GM12878 (cell line): Measurements from ENCODE around the gene KIF26A. TPM values are rescaled to one million over a fixed set of nuclear protein-coding genes. Genes with fewer than 3 reads are reported as not detected.

ENCODE experiments used
- ATAC-seq: fragments of 200-7000 bp; cut with Tn5 transposase; 3 replicates; pipeline ENCODE4 v1.9.1; 2020; ENCODE audit warnings: mild to moderate bottlenecking, moderate library complexity
- BruUV-seq: library from RNA; stranded (reverse); fragments of 400-500 nt; replicated peaks from 2 replicates; lab custom pipeline; 2021; lab: Mats Ljungman, UMichigan
- CTCF ChIA-PET: fragments of 300-600 bp; sonication (Branson Sonifier 250); formaldehyde crosslinking; extraction: SDS; loops from one replicate; lab custom pipeline; 2021; ENCODE audit warnings: inconsistent platforms; lab: Yijun Ruan, JAX
- POLR2A ChIA-PET: fragments of 350-600 bp; formaldehyde crosslinking; extraction: SDS; loops from one replicate; lab custom pipeline; 2021; ENCODE audit warnings: inconsistent platforms; lab: Charles Lee
- RAD21 ChIA-PET: fragments of 300-600 bp; sonication (Branson Sonifier 250); formaldehyde crosslinking; loops from one replicate; lab custom pipeline; 2023; ENCODE audit warnings: antibody characterized with exemption; ENCODE audit not compliant: unreplicated experiment; lab: Charles Lee
- SMC1A ChIA-PET: fragments of 300-600 bp; sonication (Branson Sonifier 250); formaldehyde crosslinking; loops from one replicate; lab custom pipeline; 2023; ENCODE audit not compliant: unreplicated experiment, uncharacterized antibody; lab: Charles Lee
- DNase-seq: peaks from one replicate; pipeline ENCODE4 v3.0.0-alpha.2; 2011; ENCODE audit warnings: low read depth, low spot score
- FAIRE-seq: peaks from 3 replicates; lab custom pipeline; 2011; peaks lifted over from hg19 to GRCh38; lab: Jason Lieb, UNC
- H2AFZ ChIP-seq: 2 replicates; pipeline ENCODE4 v1.6.0; 2011; ENCODE audit warnings: low read depth, low read length, control low read depth; ENCODE audit not compliant: control insufficient read depth
- H3K27ac ChIP-seq: 2 replicates; pipeline ENCODE4 v1.5.1; 2011; ENCODE audit warnings: control low read depth; ENCODE audit not compliant: control insufficient read depth, insufficient read depth
- H3K27me3 ChIP-seq, 2 experiments: replicated peaks in 1 of 2; 2 replicates each; pipeline versions ENCODE4 v1.6.0 to v1.6.1; 2011; ENCODE audit warnings: low read length in 1 of 2; ENCODE audit not compliant: control insufficient read depth in 2 of 2, insufficient read depth in 2 of 2
- H3K36me3 ChIP-seq, 2 experiments: 2 replicates each; pipeline ENCODE4 v1.5.1; 2011; ENCODE audit warnings: low read length in 1 of 2; ENCODE audit not compliant: control insufficient read depth in 2 of 2, insufficient read depth in 2 of 2
- H3K4me1 ChIP-seq: 2 replicates; pipeline ENCODE4 v1.6.1; 2011; ENCODE audit warnings: mild to moderate bottlenecking, low read length, moderate library complexity, mixed read lengths; ENCODE audit not compliant: control insufficient read depth, insufficient read depth
- H3K4me2 ChIP-seq: 2 replicates; pipeline ENCODE4 v1.6.0; 2011; ENCODE audit warnings: control low read depth; ENCODE audit not compliant: control insufficient read depth, insufficient read depth
- H3K4me3 ChIP-seq: fragments of 200-600 bp; sonication (generic); 2 replicates; pipeline ENCODE4 v1.5.1; 2016
- H3K79me2 ChIP-seq: 2 replicates; pipeline ENCODE4 v1.6.0; 2011; ENCODE audit warnings: low read length; ENCODE audit not compliant: control insufficient read depth, insufficient read depth
- H3K9ac ChIP-seq: 2 replicates; pipeline ENCODE4 v1.8.0; 2011; ENCODE audit warnings: low read length, control low read depth, mixed read lengths; ENCODE audit not compliant: control insufficient read depth, insufficient read depth
- H3K9me3 ChIP-seq: replicated peaks from 3 replicates; pipeline ENCODE4 v1.5.1; 2011; ENCODE audit warnings: mild to moderate bottlenecking, low read length; ENCODE audit not compliant: control insufficient read depth, insufficient read depth
- H4K20me1 ChIP-seq: 2 replicates; pipeline ENCODE4 v1.6.0; 2011; ENCODE audit not compliant: control insufficient read depth, insufficient read depth
- ETV6 ChIP-seq, 2 experiments: fragments of 450-650 bp in 1 of 2; IDR thresholded peaks in 1 of 2; conservative IDR thresholded peaks in 1 of 2; 2 replicates each; pipeline ENCODE4 v1.6.1; 2014; ENCODE audit warnings: antibody characterized with exemption in 1 of 2, borderline replicate concordance in 1 of 2, low read depth in 1 of 2, mild to moderate bottlenecking in 1 of 2, moderate library complexity in 1 of 2
- EZH2 ChIP-seq: IDR thresholded peaks from 2 replicates; pipeline ENCODE4 v1.6.1; 2012; ENCODE audit warnings: low read depth, mild to moderate bottlenecking, control low read depth, inconsistent platforms, low read length, borderline replicate concordance; ENCODE audit not compliant: control insufficient read depth
- MYB ChIP-seq: fragments of 150-350 bp; IDR thresholded peaks from 2 replicates; pipeline ENCODE4 v1.6.1; 2014; ENCODE audit warnings: mild to moderate bottlenecking, low read depth, low read length, borderline replicate concordance
- NFYA ChIP-seq: IDR thresholded peaks from 2 replicates; pipeline ENCODE4 v1.6.1; 2011; ENCODE audit warnings: low read depth, mild to moderate bottlenecking, low read length, improper control_type of control experiment, borderline replicate concordance
- NR2C2 ChIP-seq: IDR thresholded peaks from 2 replicates; pipeline ENCODE4 v1.6.1; 2011; ENCODE audit warnings: borderline replicate concordance, low read depth; ENCODE audit not compliant: control insufficient read depth, insufficient read length
- POLR2A ChIP-seq: IDR thresholded peaks from 2 replicates; pipeline ENCODE4 v1.6.1; 2011; ENCODE audit warnings: low read depth, mild to moderate bottlenecking, low read length
- POLR2AphosphoS2 ChIP-seq: IDR thresholded peaks from 2 replicates; pipeline ENCODE4 v1.6.1; 2011; ENCODE audit warnings: low read depth, mild to moderate bottlenecking, low read length, improper control_type of control experiment, moderate library complexity
- RAD21 ChIP-seq: IDR thresholded peaks from 2 replicates; pipeline ENCODE4 v1.6.1; 2011; ENCODE audit warnings: mild to moderate bottlenecking, low read depth, low read length, moderate library complexity; ENCODE audit not compliant: insufficient read depth
- RBBP5 ChIP-seq: fragments of 200-600 bp; sonication (generic); conservative IDR thresholded peaks from 2 replicates; pipeline ENCODE4 v1.6.1; 2016
- SMAD5 ChIP-seq: IDR thresholded peaks from 2 replicates; pipeline ENCODE4 v1.6.1; 2016; ENCODE audit warnings: antibody characterized with exemption, low read depth
- SMARCA5 ChIP-seq: fragments of 450-650 bp; IDR thresholded peaks from 2 replicates; pipeline ENCODE4 v1.6.1; 2017; ENCODE audit warnings: mild to moderate bottlenecking
- SP1 ChIP-seq: IDR thresholded peaks from one replicate; pipeline ENCODE4 v1.6.1; 2011; ENCODE audit warnings: low read depth, low read length
- SREBF2 ChIP-seq: IDR thresholded peaks from 2 replicates; pipeline ENCODE4 v1.6.1; 2012; ENCODE audit warnings: mild to moderate bottlenecking, low read length
- STAT1 ChIP-seq: fragments of 450-650 bp; conservative IDR thresholded peaks from 2 replicates; pipeline ENCODE4 v1.6.1; 2014; ENCODE audit warnings: antibody characterized with exemption, mild to moderate bottlenecking
- STAT3 ChIP-seq: IDR thresholded peaks from 2 replicates; pipeline ENCODE4 v1.6.1; 2011; ENCODE audit warnings: low read depth, low read length, improper control_type of control experiment
- TARDBP ChIP-seq: IDR thresholded peaks from 2 replicates; pipeline ENCODE4 v1.6.1; 2016; ENCODE audit warnings: borderline replicate concordance
- YBX1 ChIP-seq: fragments of 450-650 bp; IDR thresholded peaks from 2 replicates; pipeline ENCODE4 v1.6.1; 2016; ENCODE audit warnings: antibody characterized with exemption
- ZNF384 ChIP-seq: IDR thresholded peaks from 2 replicates; pipeline ENCODE4 v1.6.1; 2012; ENCODE audit warnings: low read depth, mild to moderate bottlenecking, low read length, improper control_type of control experiment, borderline replicate concordance
- WGBS: methylation state at CpG from one replicate; pipeline ENCODE4 v1.1.6; 2016; ENCODE audit warnings: low lambda C conversion rate; ENCODE audit not compliant: insufficient replicate concordance, insufficient coverage; ENCODE audit errors: missing lambda C conversion rate; 5-methylcytosine and 5-hydroxymethylcytosine counted together
- in situ Hi-C: fragments of 300-500 bp; cut with MboI; formaldehyde crosslinking; loops from 9 replicates; pipeline ENCODE4 v1.14.3; 2018; ENCODE audit warnings: mixed read lengths
- intact Hi-C: fragments of 100-400 bp; cut with micrococcal nuclease; formaldehyde crosslinking; loops from one replicate; pipeline ENCODE4 v1.14.2; 2022; ENCODE audit not compliant: unreplicated experiment
- polyA plus RNA-seq, 11 experiments: library from polyadenylated mRNA; depleted of rRNA in 4 of 11; unstranded in 6 of 11; stranded (reverse) in 5 of 11; fragments of >200 nt; fragmentation: Nextera tagmentation in 4 of 11; fragmentation: Illumina TruSeq in 1 of 11; extraction: Ambion mirVana in 4 of 11; extraction: Trizol in 1 of 11; gene quantifications; 1 replicate in 1 of 11; 2 replicates in 10 of 11; pipeline versions ENCODE4 v1.2.1 to v1.2.3, GENCODE V29; 2011 to 2016; ENCODE audit warnings: inconsistent platforms in 2 of 11, missing spikeins in 2 of 11, low read depth in 1 of 11
- total RNA-seq, 4 experiments: library from RNA; depleted of rRNA in 3 of 4; stranded (reverse); fragments of >200 nt in 3 of 4; fragmentation: Illumina TruSeq in 1 of 4; extraction: Trizol in 1 of 4; gene quantifications; 2 replicates each; pipeline versions ENCODE4 v1.2.1 to v1.2.3, GENCODE V29; 2013 to 2021
- TF ChIP-seq, protein P1 (sequence below): fragments of 450-650 bp; IDR thresholded peaks from 2 replicates; pipeline ENCODE4 v1.6.1; 2014; ENCODE audit warnings: mild to moderate bottlenecking

Gene KIF26A
- total and polyA plus RNA-seq, 10 of the 15 experiments (the other 5 are each of a cell fraction or from before 2014, with no cell fraction given) = 0.05 TPM; not detected in 9

DNA sequence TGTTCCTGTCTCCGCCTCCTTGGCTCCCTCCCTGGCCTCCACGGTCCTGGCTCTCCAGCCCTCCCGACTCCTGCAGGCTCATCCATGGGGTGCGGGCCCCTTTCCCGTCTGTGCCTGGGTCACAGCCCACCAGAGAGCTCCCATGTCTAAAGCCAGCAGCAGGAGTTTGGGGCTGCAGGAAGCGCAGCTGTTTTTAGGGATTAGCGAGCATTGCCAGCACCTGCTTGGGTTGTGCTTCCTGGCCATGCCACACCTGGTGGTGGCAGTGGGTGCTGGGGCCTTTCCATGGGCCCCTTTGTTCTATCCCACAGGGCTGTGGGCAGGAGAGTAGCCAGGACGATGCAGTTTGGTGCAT lies 64.7 kb downstream of the KIF26A start:
- ATAC-seq (no peak), DNase-seq (no peak), FAIRE-seq (no peak)
- Histone ChIP-seq H2AFZ (no peak overlapping the region), H3K4me2 (no peak overlapping the region), H3K9ac (no peak overlapping the region), H3K36me3 (no peaks in the 10 kb centered on the region), H4K20me1 (no peaks in the 10 kb centered on the region), H3K27ac (no peak overlapping the region), H3K79me2 (no peaks in the 10 kb centered on the region), H3K9me3 (no peaks in the 10 kb centered on the region), H3K4me1 (no peaks in the 10 kb centered on the region), H3K4me3 (no peak overlapping the region), H3K27me3 (no peaks in the 10 kb centered on the region)
- ChIA-PET SMC1A (no interaction called here), RAD21 (no interaction called here), POLR2A (no interaction called here), CTCF (no interaction called here)
- in situ Hi-C loops (no loop called here), intact Hi-C loops (no loop called here)
- TF ChIP-seq, protein P1, sequence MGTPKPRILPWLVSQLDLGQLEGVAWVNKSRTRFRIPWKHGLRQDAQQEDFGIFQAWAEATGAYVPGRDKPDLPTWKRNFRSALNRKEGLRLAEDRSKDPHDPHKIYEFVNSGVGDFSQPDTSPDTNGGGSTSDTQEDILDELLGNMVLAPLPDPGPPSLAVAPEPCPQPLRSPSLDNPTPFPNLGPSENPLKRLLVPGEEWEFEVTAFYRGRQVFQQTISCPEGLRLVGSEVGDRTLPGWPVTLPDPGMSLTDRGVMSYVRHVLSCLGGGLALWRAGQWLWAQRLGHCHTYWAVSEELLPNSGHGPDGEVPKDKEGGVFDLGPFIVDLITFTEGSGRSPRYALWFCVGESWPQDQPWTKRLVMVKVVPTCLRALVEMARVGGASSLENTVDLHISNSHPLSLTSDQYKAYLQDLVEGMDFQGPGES = no peak
- TF ChIP-seq STAT1 = no peak
- no peak for TF ChIP-seq SREBF2
- TF ChIP-seq RAD21 = no peak
- TF ChIP-seq MYB = no peak
- no peak for TF ChIP-seq NR2C2
- no peak for TF ChIP-seq YBX1
- TF ChIP-seq SMARCA5 = no peak
- TF ChIP-seq STAT3 = no peak
- TF ChIP-seq RBBP5 = no peak
- TF ChIP-seq SP1 = no peak
- TF ChIP-seq SMAD5 = no peak
- no peak for TF ChIP-seq POLR2A
- TF ChIP-seq ETV6 (conservative IDR thresholded peaks at IDR 0.05 in 1 of 2, IDR thresholded peaks at IDR 0.05 in 1 of 2; ENCODE audit: borderline replicate concordance in 1 of 2, low read depth in 1 of 2) = no peak
- no peak for TF ChIP-seq TARDBP
- no peak for TF ChIP-seq NFYA
- no peak for TF ChIP-seq EZH2
- no peak for TF ChIP-seq POLR2AphosphoS2
- TF ChIP-seq ZNF384 = no peak
- BruUV-seq = no TSS peak
- 37% methylated on average over 8 of the region's 8 CpGs for WGBS
